ENCODE data around the gene ARL15. TPM values are rescaled to one million over a fixed set of nuclear protein-coding genes. Genes with fewer than 3 reads are reported as not detected.

The ARL15 gene
- total RNA-seq, 4 donors from 2014 or later: 10.6 to 24.0 (median 18.9) TPM

GRCh38 chr5:54292866-54293265 is 17.5 kb downstream of the ARL15 start:
- Histone ChIP-seq H3K4me1 (peaks cover 0 to 19% (median 6%) of the 10 kb centered on the region in 3 donors), H3K27me3 (no peaks in the 10 kb centered on the region), H3K4me3 (no peak overlapping the region), H3K27ac (no peak overlapping the region), H3K36me3 (no peaks in the 10 kb centered on the region), H3K9me3 (no peaks in the 10 kb centered on the region)
- no peak for ATAC-seq
- WGBS, 2 donors (ENCODE audit: low coverage in 1 of 2): 75 to 84% methylated on average over 1 of the region's 1 CpG
- TF ChIP-seq EP300 (IDR thresholded peaks at IDR 0.05) (no peak), CTCF (IDR thresholded peaks at IDR 0.05) (no peak)

- H3K36me3 ChIP-seq: no peaks in the 10 kb centered on the region
- H3K4me3 ChIP-seq: no peak overlapping the region
- no peaks in the 10 kb centered on the region for H3K27me3 ChIP-seq
- no peak for ATAC-seq
- H3K9me3 ChIP-seq: no peaks in the 10 kb centered on the region
- TF ChIP-seq POLR2A (IDR thresholded peaks at IDR 0.05) (no peak), POLR2AphosphoS5 (IDR thresholded peaks at IDR 0.05) (no peak), CTCF (IDR thresholded peaks at IDR 0.05) (no peak), EP300 (IDR thresholded peaks at IDR 0.05) (no peak)
- no peak overlapping the region for H3K27ac ChIP-seq
- 74 to 94% methylated on average over 2 to 3 of the region's 3 CpGs for WGBS, 2 donors (ENCODE audit: low coverage in 1 of 2)
- H3K4me1 ChIP-seq: peaks cover 0 to 16% (median 4%) of the 10 kb centered on the region in 3 donors
Observed at GRCh38 chr5:54291498-54291897, 18.9 kb downstream of the ARL15 start.

GRCh38 chr5:54289769-54290168 is 20.6 kb downstream of the ARL15 start:
- no peak for ATAC-seq
- no peak for TF ChIP-seq POLR2A (IDR thresholded peaks at IDR 0.05)
- TF ChIP-seq CTCF (IDR thresholded peaks at IDR 0.05): no peak
- no peak for TF ChIP-seq EP300 (IDR thresholded peaks at IDR 0.05)
- no peak for TF ChIP-seq POLR2AphosphoS5 (IDR thresholded peaks at IDR 0.05)
- Histone ChIP-seq H3K27me3 (no peaks in the 10 kb centered on the region), H3K4me3 (no peak overlapping the region), H3K9me3 (no peaks in the 10 kb centered on the region), H3K36me3 (no peaks in the 10 kb centered on the region), H3K4me1 (peaks cover 0 to 5% (median 0%) of the 10 kb centered on the region in 3 donors), H3K27ac (no peak overlapping the region)
- 100% methylated on average over 1 of the region's 1 CpG for WGBS, 2 donors (ENCODE audit: low coverage in 1 of 2)

- WGBS, 2 donors (ENCODE audit: low coverage in 1 of 2): 58 to 80% methylated on average over 5 of the region's 5 CpGs
- no peaks in the 10 kb centered on the region for H3K36me3 ChIP-seq
- H3K9me3 ChIP-seq: no peaks in the 10 kb centered on the region
- no peak overlapping the region for H3K27ac ChIP-seq
- H3K4me1 ChIP-seq: peaks cover 0 to 5% (median 0%) of the 10 kb centered on the region in 3 donors
- no peak overlapping the region for H3K4me3 ChIP-seq
- H3K27me3 ChIP-seq: no peaks in the 10 kb centered on the region
- TF ChIP-seq CTCF (IDR thresholded peaks at IDR 0.05): no peak
- TF ChIP-seq POLR2AphosphoS5 (IDR thresholded peaks at IDR 0.05): no peak
- no peak for TF ChIP-seq POLR2A (IDR thresholded peaks at IDR 0.05)
- no peak for TF ChIP-seq EP300 (IDR thresholded peaks at IDR 0.05)
- ATAC-seq: no peak
Observed at GRCh38 chr5:54288568-54289217, 21.7 kb downstream of the ARL15 start.

GRCh38 chr5:54285686-54286085 is 24.7 kb downstream of the ARL15 start:
- H3K27ac ChIP-seq: no peak overlapping the region
- H3K27me3 ChIP-seq: no peaks in the 10 kb centered on the region
- no peak for ATAC-seq
- H3K4me1 ChIP-seq: peaks cover 0 to 5% (median 0%) of the 10 kb centered on the region in 3 donors
- H3K36me3 ChIP-seq: no peaks in the 10 kb centered on the region
- no peak overlapping the region for H3K4me3 ChIP-seq
- TF ChIP-seq POLR2A (IDR thresholded peaks at IDR 0.05): no peak
- no peak for TF ChIP-seq POLR2AphosphoS5 (IDR thresholded peaks at IDR 0.05)
- TF ChIP-seq CTCF (IDR thresholded peaks at IDR 0.05): no peak
- no peak for TF ChIP-seq EP300 (IDR thresholded peaks at IDR 0.05)
- no peaks in the 10 kb centered on the region for H3K9me3 ChIP-seq
- 64 to 84% methylated on average over 10 of the region's 10 CpGs for WGBS, 2 donors (ENCODE audit: low coverage in 1 of 2)
